AG10803 (cell line): ENCODE measurements around the gene FAIM2.

Source experiments
- DNase-seq: peaks from one replicate; pipeline ENCODE4 v3.0.0; 2010; ENCODE audit warnings: low read depth
- H3K4me3 ChIP-seq: 2 replicates; pipeline ENCODE4 v1.5.1; 2011; ENCODE audit warnings: mild to moderate bottlenecking, low read length, control low read depth
- TF ChIP-seq, protein P1 (sequence below): conservative IDR thresholded peaks from 2 replicates; pipeline ENCODE4 v1.5.1; 2011; ENCODE audit warnings: mild to moderate bottlenecking, low read length, control low read depth, inconsistent platforms

The FAIM2 gene

DNA sequence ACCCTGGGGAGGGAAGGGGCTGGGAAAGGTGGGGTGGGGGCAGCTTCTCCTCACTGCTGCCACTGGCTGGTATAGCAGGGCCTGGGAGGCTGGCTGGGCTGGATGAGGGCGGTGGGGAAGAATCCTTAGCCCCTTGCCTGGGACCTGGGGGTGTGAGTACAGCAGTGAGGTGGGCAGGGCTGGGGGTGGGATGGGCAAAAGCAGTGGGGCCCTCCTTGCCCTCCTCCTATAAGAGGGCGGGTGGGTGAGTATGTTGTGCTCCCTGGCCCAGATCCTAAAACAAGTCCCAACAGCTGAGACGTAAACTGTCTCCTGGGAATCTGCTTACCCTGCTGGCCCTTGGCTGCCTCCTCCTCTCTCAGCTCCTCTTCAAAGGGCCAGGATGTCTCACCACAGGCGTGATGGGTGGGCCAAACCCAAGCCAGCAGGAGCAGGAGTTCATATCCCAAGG lies 77.7 kb downstream of the FAIM2 start:
- DNase-seq: peak; percentile 50
- peak overlapping the region; percentile 92 for H3K4me3 ChIP-seq
- TF ChIP-seq, protein P1, sequence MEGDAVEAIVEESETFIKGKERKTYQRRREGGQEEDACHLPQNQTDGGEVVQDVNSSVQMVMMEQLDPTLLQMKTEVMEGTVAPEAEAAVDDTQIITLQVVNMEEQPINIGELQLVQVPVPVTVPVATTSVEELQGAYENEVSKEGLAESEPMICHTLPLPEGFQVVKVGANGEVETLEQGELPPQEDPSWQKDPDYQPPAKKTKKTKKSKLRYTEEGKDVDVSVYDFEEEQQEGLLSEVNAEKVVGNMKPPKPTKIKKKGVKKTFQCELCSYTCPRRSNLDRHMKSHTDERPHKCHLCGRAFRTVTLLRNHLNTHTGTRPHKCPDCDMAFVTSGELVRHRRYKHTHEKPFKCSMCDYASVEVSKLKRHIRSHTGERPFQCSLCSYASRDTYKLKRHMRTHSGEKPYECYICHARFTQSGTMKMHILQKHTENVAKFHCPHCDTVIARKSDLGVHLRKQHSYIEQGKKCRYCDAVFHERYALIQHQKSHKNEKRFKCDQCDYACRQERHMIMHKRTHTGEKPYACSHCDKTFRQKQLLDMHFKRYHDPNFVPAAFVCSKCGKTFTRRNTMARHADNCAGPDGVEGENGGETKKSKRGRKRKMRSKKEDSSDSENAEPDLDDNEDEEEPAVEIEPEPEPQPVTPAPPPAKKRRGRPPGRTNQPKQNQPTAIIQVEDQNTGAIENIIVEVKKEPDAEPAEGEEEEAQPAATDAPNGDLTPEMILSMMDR: no peak

DNA sequence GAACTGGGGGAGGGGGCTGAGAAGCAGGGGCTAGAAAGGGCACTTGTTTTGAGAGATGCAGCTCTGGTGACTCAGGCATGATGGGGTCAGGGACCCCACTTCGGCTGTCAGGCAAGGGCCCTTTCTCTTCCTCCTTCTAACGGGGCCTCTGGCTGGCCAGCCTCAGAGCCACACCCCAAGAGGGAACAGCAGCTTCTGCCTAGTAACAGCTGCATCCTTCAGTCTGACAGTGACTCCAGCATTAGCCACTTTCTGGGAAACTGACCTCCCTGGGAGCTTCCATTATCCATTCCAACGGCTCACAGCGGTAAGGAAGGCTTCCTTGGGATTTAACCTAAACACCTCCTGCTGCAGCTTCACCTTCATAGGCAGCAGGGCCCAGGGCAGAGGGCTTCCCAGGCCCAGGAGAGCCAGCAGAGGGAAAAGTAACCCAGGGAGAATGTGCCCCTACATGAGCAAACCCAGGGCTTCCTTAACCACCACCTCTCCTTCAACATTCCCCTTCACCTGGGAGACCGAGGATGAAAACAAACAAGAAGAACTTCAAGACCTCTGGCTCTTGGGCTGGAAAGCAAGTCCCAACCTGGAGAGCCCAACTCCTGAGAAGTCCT lies 78.2 kb downstream of the FAIM2 start:
- H3K4me3 ChIP-seq: peak overlapping the region; percentile 20
- DNase-seq: peak; percentile 51
- TF ChIP-seq, protein P1: no peak

DNA sequence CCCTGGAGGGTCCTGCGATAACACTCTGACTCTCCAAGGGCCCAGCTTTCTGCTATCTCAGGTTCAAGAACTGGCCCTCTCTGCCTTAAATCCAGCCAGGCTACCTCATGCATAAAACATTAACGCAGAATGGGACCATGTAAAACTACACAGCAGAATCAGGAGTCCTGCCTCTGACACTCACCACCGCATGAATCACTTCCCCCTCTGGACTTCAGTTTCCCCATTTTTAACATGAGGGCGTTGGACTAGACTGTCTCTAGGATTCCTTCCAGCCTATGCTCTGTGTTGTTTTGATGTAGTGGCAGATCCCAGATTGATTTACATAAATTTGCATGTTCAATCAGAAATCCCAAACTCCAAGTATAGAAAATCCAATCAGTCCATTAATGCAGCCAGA lies 78.8 kb downstream of the FAIM2 start:
- peak overlapping the region; percentile 20 for H3K4me3 ChIP-seq
- TF ChIP-seq, protein P1: no peak
- DNase-seq: peak; percentile 59

DNA sequence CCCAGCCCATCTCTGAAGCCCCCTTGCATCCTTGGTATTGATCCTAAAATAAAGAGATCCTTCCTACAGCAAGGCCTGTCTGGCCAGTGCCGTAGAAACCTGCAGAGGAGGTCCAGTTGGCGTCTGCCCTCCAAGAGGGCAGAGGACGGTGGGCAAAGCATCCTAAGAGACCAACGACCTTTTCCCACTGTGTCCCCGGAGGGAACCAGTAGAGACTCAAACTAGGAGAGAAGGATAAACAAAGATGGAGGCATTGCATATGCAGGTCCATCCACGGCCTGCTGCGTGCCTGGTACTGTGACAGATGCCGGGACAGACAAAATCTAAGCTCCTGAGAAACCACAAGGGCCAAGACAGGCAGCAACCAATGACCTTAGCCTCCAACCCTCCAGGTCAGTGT lies 79.3 kb downstream of the FAIM2 start:
- TF ChIP-seq, protein P1: no peak
- no peak overlapping the region for H3K4me3 ChIP-seq

DNA sequence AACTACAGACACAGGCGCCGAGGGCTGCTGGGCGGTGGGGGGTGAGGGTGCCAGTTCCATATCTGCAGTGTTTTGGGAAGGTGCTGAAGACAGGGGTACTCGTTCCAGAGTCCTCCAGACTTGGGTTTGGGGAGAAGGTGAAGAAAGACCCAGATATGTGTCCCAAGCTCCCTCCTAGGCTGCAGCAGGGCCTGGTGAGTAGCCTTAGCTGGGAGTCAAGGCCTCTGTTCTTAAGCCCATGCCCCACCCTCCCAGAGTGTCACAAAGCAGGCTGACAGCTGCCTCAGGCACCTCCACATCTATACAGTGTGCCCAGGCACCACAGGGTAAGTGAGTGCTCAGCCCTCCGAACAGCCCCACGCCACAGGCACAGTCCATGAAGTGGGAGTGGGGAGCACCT lies 79.7 kb downstream of the FAIM2 start:
- no peak overlapping the region for H3K4me3 ChIP-seq
- TF ChIP-seq, protein P1: no peak
- DNase-seq: no peak

More for the DNA sequence above, 79.3 kb downstream of the FAIM2 start:
- DNase-seq: no peak

DNA sequence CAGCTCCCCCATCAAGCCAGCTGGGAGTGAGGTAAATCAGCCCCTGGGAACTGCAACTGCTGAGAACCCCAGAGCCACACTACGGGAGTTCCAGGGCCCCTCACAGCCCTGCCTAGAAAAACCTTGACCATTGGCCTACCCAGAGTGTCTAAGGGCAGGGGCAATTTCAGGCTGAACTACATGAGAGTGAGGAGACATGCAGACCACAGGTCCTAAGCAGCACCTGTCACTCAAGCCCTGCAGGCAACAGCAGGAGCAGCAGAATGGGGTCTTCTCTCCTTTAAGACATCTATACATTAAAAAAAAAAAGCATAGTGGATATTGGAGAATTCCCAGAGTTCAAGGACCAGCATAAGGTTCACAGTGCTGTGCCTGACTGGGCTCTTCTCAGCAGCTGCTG lies 80.3 kb downstream of the FAIM2 start:
- TF ChIP-seq, protein P1: no peak
- DNase-seq: no peak
- H3K4me3 ChIP-seq: no peak overlapping the region
